K562 (cell line): ENCODE results near the gene ATP5F1D. TPM values are rescaled to one million over a fixed set of nuclear protein-coding genes. Genes with fewer than 3 reads are reported as not detected.
A peak's percentile ranks its signal among the peaks of the same experiment; 100 is the strongest.

Experiments
- CREB3 ChIP-seq: fragments of 450-650 bp; conservative IDR thresholded peaks from 2 replicates; pipeline ENCODE4 v1.6.1; 2016; ENCODE audit warnings: missing genetic modification characterization, low read depth, mild to moderate bottlenecking, missing compliant biosample characterization, moderate library complexity
- EP400 ChIP-seq: fragments of 450-650 bp; IDR thresholded peaks from 2 replicates; pipeline ENCODE4 v1.6.1; 2017; ENCODE audit warnings: antibody characterized with exemption, mild to moderate bottlenecking, moderate library complexity
- GABPB1 ChIP-seq: sonication (generic); formaldehyde crosslinking; IDR thresholded peaks from 2 replicates; pipeline ENCODE4 v1.8.0; 2022; ENCODE audit warnings: mild to moderate bottlenecking, missing genetic modification reagents
- PREB ChIP-seq: sonication (generic); formaldehyde crosslinking; IDR thresholded peaks from 2 replicates; pipeline ENCODE4 v1.8.1; 2023; ENCODE audit warnings: mild to moderate bottlenecking, missing genetic modification reagents
- PTTG1 ChIP-seq: fragments of 450-650 bp; IDR thresholded peaks from 2 replicates; pipeline ENCODE4 v1.6.1; 2016; ENCODE audit warnings: low read depth, mild to moderate bottlenecking, missing genetic modification characterization, missing compliant biosample characterization
- RBBP5 ChIP-seq: fragments of 200-600 bp; sonication (generic); IDR thresholded peaks from 2 replicates; pipeline ENCODE4 v1.6.1; 2012; ENCODE audit warnings: borderline replicate concordance, mild to moderate bottlenecking, low read length, control low read depth, inconsistent platforms; ENCODE audit not compliant: insufficient read depth, poor library complexity, severe bottlenecking
- RBFOX2 ChIP-seq: fragments of 200-400 bp; formaldehyde crosslinking; IDR thresholded peaks from 2 replicates; pipeline ENCODE4 v1.6.1; 2017; ENCODE audit warnings: low read depth, mild to moderate bottlenecking, low read length, moderate library complexity
- ZBTB33 ChIP-seq: sonication (generic); formaldehyde crosslinking; IDR thresholded peaks from 2 replicates; pipeline ENCODE4 v1.8.1; 2023; ENCODE audit warnings: mild to moderate bottlenecking, missing genetic modification reagents
- ZNF175 ChIP-seq: fragments of 200-800 bp; sonication (Bioruptor generic); IDR thresholded peaks from 2 replicates; pipeline ENCODE4 v1.6.1; 2016; ENCODE audit warnings: low read depth, mild to moderate bottlenecking, missing genetic modification characterization, missing compliant biosample characterization
- ZNF518B ChIP-seq: fragments of 250-450 bp; sonication (Bioruptor Pico); IDR thresholded peaks from 2 replicates; pipeline ENCODE4 v1.5.0; 2021; ENCODE audit warnings: mild to moderate bottlenecking, moderate library complexity
- polyA plus RNA-seq, 8 experiments: library from polyadenylated mRNA; depleted of rRNA in 4 of 8; stranded (reverse) in 5 of 8; unstranded in 3 of 8; fragments of >200 nt; fragmentation: Nextera tagmentation in 2 of 8; fragmentation: Illumina TruSeq in 1 of 8; extraction: Ambion mirVana in 2 of 8; extraction: Trizol in 1 of 8; gene quantifications; 2 replicates each; pipeline versions ENCODE4 v1.2.1 to v1.2.3, GENCODE V29; 2011 to 2014; ENCODE audit warnings: inconsistent platforms in 1 of 8, missing spikeins in 1 of 8
- total RNA-seq, 7 experiments: library from RNA; depleted of rRNA in 6 of 7; stranded (reverse); fragments of >200 nt in 6 of 7; fragmentation: Illumina TruSeq in 2 of 7; extraction: Trizol in 2 of 7; gene quantifications; 2 replicates each; pipeline versions ENCODE4 v1.2.1 to v1.2.3, GENCODE V29; 2011 to 2021; ENCODE audit warnings: low replicate concordance in 1 of 7
- TF ChIP-seq, protein P1 (sequence below): fragments of 250-450 bp; sonication (Bioruptor Pico); IDR thresholded peaks from 2 replicates; pipeline ENCODE4 v1.4.0; 2020
- TF ChIP-seq, protein P2 (sequence below): fragments of 250-450 bp; sonication (Bioruptor Pico); IDR thresholded peaks from 2 replicates; pipeline ENCODE4 v1.4.0; 2020; ENCODE audit warnings: borderline replicate concordance
- TF ChIP-seq, protein P3 (sequence below): fragments of 250-450 bp; sonication (Bioruptor Pico); IDR thresholded peaks from 2 replicates; pipeline ENCODE4 v1.4.0; 2020; ENCODE audit warnings: mild to moderate bottlenecking, moderate library complexity, borderline replicate concordance

The ATP5F1D gene
- total and polyA plus RNA-seq, 9 of the 15 experiments (the other 6 are each of a cell fraction or from before 2014, with no cell fraction given) = 3.9 to 409 (median 36.8) TPM

GRCh38 chr19:1254081-1254527, 12.6 kb downstream of the ATP5F1D start (continued):
- TF ChIP-seq PREB (CRISPR knock-in tag) (no peak), CREB3 (no peak), ZNF518B (no peak), ZNF175 (CRISPR knock-in tag) (no peak), RBFOX2 (peak; percentile 24; the same call in 1 of the 2 replicates), RBBP5 (no peak), GABPB1 (CRISPR knock-in tag) (peak; percentile 3; the same call in 1 of the 2 replicates), ZBTB33 (peak; percentile 95), EP400 (no peak), PTTG1 (tag) (no peak)
- TF ChIP-seq, protein P1, sequence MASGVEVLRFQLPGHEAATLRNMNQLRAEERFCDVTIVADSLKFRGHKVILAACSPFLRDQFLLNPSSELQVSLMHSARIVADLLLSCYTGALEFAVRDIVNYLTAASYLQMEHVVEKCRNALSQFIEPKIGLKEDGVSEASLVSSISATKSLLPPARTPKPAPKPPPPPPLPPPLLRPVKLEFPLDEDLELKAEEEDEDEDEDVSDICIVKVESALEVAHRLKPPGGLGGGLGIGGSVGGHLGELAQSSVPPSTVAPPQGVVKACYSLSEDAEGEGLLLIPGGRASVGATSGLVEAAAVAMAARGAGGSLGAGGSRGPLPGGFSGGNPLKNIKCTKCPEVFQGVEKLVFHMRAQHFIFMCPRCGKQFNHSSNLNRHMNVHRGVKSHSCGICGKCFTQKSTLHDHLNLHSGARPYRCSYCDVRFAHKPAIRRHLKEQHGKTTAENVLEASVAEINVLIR (CRISPR knock-in tag) = no peak
- TF ChIP-seq, protein P2, sequence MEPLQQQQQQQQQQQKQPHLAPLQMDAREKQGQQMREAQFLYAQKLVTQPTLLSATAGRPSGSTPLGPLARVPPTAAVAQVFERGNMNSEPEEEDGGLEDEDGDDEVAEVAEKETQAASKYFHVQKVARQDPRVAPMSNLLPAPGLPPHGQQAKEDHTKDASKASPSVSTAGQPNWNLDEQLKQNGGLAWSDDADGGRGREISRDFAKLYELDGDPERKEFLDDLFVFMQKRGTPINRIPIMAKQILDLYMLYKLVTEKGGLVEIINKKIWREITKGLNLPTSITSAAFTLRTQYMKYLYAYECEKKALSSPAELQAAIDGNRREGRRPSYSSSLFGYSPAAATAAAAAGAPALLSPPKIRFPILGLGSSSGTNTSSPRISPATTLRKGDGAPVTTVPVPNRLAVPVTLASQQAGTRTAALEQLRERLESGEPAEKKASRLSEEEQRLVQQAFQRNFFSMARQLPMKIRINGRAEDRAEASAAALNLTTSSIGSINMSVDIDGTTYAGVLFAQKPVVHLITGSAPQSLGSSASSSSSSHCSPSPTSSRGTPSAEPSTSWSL = no peak
- TF ChIP-seq, protein P3, sequence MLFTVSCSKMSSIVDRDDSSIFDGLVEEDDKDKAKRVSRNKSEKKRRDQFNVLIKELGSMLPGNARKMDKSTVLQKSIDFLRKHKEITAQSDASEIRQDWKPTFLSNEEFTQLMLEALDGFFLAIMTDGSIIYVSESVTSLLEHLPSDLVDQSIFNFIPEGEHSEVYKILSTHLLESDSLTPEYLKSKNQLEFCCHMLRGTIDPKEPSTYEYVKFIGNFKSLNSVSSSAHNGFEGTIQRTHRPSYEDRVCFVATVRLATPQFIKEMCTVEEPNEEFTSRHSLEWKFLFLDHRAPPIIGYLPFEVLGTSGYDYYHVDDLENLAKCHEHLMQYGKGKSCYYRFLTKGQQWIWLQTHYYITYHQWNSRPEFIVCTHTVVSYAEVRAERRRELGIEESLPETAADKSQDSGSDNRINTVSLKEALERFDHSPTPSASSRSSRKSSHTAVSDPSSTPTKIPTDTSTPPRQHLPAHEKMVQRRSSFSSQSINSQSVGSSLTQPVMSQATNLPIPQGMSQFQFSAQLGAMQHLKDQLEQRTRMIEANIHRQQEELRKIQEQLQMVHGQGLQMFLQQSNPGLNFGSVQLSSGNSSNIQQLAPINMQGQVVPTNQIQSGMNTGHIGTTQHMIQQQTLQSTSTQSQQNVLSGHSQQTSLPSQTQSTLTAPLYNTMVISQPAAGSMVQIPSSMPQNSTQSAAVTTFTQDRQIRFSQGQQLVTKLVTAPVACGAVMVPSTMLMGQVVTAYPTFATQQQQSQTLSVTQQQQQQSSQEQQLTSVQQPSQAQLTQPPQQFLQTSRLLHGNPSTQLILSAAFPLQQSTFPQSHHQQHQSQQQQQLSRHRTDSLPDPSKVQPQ (CRISPR knock-in tag) = no peak
